Measurements from ENCODE around the gene UTP4.

DNA sequence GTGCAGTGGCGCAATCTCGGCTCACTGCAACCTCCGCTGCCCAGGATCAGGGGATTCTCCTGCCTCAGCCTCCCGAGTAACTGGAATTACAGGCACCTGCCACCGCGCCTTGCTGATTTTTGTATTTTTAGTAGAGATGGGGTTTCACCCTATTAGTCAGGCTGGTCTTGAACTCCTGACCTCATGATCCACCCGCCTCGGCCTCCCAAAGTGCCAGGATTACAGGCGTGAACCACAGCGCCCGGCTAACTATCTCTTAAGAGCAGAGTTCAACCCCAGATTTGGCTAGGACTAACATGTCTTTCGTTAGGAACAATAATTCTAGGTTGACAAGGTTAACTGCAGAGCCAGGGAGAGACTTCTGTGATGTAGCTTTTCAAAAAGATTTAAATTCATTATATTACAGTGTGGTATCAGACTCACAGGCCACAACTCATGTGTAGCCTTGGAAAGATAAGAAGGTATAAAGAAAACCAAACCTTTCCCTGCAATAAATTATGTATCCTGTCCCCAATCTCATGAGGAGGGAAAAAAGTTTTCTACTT, 4.4 kb upstream of the UTP4 start:
- TF ChIP-seq, protein P1, sequence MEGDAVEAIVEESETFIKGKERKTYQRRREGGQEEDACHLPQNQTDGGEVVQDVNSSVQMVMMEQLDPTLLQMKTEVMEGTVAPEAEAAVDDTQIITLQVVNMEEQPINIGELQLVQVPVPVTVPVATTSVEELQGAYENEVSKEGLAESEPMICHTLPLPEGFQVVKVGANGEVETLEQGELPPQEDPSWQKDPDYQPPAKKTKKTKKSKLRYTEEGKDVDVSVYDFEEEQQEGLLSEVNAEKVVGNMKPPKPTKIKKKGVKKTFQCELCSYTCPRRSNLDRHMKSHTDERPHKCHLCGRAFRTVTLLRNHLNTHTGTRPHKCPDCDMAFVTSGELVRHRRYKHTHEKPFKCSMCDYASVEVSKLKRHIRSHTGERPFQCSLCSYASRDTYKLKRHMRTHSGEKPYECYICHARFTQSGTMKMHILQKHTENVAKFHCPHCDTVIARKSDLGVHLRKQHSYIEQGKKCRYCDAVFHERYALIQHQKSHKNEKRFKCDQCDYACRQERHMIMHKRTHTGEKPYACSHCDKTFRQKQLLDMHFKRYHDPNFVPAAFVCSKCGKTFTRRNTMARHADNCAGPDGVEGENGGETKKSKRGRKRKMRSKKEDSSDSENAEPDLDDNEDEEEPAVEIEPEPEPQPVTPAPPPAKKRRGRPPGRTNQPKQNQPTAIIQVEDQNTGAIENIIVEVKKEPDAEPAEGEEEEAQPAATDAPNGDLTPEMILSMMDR (IDR thresholded peaks at IDR 0.05): no peak
- TF ChIP-seq POLR2AphosphoS5 (IDR thresholded peaks at IDR 0.05): no peak
- no peak for TF ChIP-seq POLR2A (IDR thresholded peaks at IDR 0.05)
- no peak for TF ChIP-seq EP300 (IDR thresholded peaks at IDR 0.05)
